Left lung (tissue), 10 donors: ENCODE results near the gene ACKR3. TPM values are rescaled to one million over a fixed set of nuclear protein-coding genes. Genes with fewer than 3 reads are reported as not detected.

Experiments used
- ATAC-seq: fragments of 200-7000 bp; cut with Tn5 transposase; one replicate; pipeline ENCODE4 v1.9.1; 2020; ENCODE audit warnings: moderate library complexity
- DNase-seq, 4 donors: peaks; one replicate each; pipeline ENCODE4 v3.0.0-alpha.2; 2013 to 2020
- H3K27ac ChIP-seq, 2 donors: fragments of 200-600 bp; sonication (generic) in 1 of 2; one replicate each; pipeline versions ENCODE4 v1.5.0 to v1.8.0; 2020 to 2021
- H3K27me3 ChIP-seq, 2 donors: fragments of 200-600 bp; sonication (generic) in 1 of 2; one replicate each; pipeline versions ENCODE4 v1.5.0 to v1.8.0; 2020 to 2021
- H3K36me3 ChIP-seq, 2 donors: fragments of 200-600 bp; sonication (generic) in 1 of 2; one replicate each; pipeline versions ENCODE4 v1.5.0 to v1.8.0; 2020 to 2021
- H3K4me1 ChIP-seq, 2 donors: fragments of 200-600 bp; one replicate each; pipeline ENCODE4 v1.8.0; 2021
- H3K4me3 ChIP-seq, 2 donors: fragments of 200-600 bp; sonication (generic) in 1 of 2; one replicate each; pipeline versions ENCODE4 v1.5.0 to v1.8.0; 2020 to 2021; ENCODE audit warnings: mild to moderate bottlenecking in 1 of 2
- H3K9me3 ChIP-seq, 2 donors: fragments of 200-600 bp; sonication (generic) in 1 of 2; one replicate each; pipeline versions ENCODE4 v1.5.0 to v1.8.0; 2020 to 2021
- CTCF ChIP-seq, 2 donors: fragments of 200-600 bp; sonication (generic) in 1 of 2; IDR thresholded peaks; one replicate each; pipeline versions ENCODE4 v1.5.0 to v1.8.0; 2021; ENCODE audit warnings: antibody characterized with exemption in 2 of 2
- intact Hi-C, 2 donors: fragments of 100-400 bp; cut with DNase I; formaldehyde crosslinking; loops; one replicate each; pipeline versions ENCODE4 v1.11.2 to v1.14.2; 2022
- polyA plus RNA-seq, 6 donors: library from polyadenylated mRNA; unstranded; fragments of 120-200 nt; gene quantifications; one replicate each; pipeline ENCODE4 v1.2.1, GENCODE V29; 2013; ENCODE audit not compliant: insufficient read length in 6 of 6
- total RNA-seq, 2 donors: library from RNA; stranded (reverse); fragmentation: NEBNext Ultra II Directional; extraction: Animal tissue kit (Norgen Biotek cat#: 25700); gene quantifications; one replicate each; pipeline ENCODE4 v1.2.1, GENCODE V29; 2021
- donor health status: DM: no; HTN: yes; CAD: no.
- donor health status: DM: no; HTN: no; CAD: no.

Gene ACKR3
- total and polyA plus RNA-seq, 8 donors = 9.9 to 49.3 (median 33.3) TPM

- no peaks in the 10 kb centered on the region for H3K36me3 ChIP-seq
- DNase-seq = no peak
- H3K27ac ChIP-seq = no peak overlapping the region
- peaks cover 0 to 22% of the 10 kb centered on the region in 2 donors for H3K4me1 ChIP-seq
- no peaks in the 10 kb centered on the region for H3K9me3 ChIP-seq
- ATAC-seq = no peak
- TF ChIP-seq CTCF (IDR thresholded peaks at IDR 0.05) = no peak
- no peak overlapping the region for H3K4me3 ChIP-seq
- H3K27me3 ChIP-seq = no peaks in the 10 kb centered on the region
- intact Hi-C loops = no loop called here
Measured at GRCh38 chr2:236547725-236548124, 21.9 kb upstream of the ACKR3 start.

- peaks cover 0 to 22% of the 10 kb centered on the region in 2 donors for H3K4me1 ChIP-seq
- no peak overlapping the region for H3K4me3 ChIP-seq
- no peak overlapping the region for H3K27ac ChIP-seq
- no peaks in the 10 kb centered on the region for H3K36me3 ChIP-seq
- no peak for TF ChIP-seq CTCF (IDR thresholded peaks at IDR 0.05)
- no peaks in the 10 kb centered on the region for H3K27me3 ChIP-seq
- DNase-seq = no peak
- no peaks in the 10 kb centered on the region for H3K9me3 ChIP-seq
- intact Hi-C loops = no loop called here
- no peak for ATAC-seq
Measured at GRCh38 chr2:236548179-236548921, 21.3 kb upstream of the ACKR3 start.

GRCh38 chr2:236549165-236549564 is 20.5 kb upstream of the ACKR3 start:
- Histone ChIP-seq H3K4me1 (peaks cover 0 to 22% of the 10 kb centered on the region in 2 donors), H3K27me3 (no peaks in the 10 kb centered on the region), H3K36me3 (no peaks in the 10 kb centered on the region), H3K4me3 (no peak overlapping the region), H3K27ac (no peak overlapping the region), H3K9me3 (no peaks in the 10 kb centered on the region)
- DNase-seq (no peak), ATAC-seq (no peak)
- TF ChIP-seq CTCF (IDR thresholded peaks at IDR 0.05) = no peak
- intact Hi-C loops = no loop called here

GRCh38 chr2:236550290-236550689 is 19.3 kb upstream of the ACKR3 start:
- no peak for TF ChIP-seq CTCF (IDR thresholded peaks at IDR 0.05)
- DNase-seq (no peak), ATAC-seq (no peak)
- no peak overlapping the region for H3K27ac ChIP-seq
- intact Hi-C loops = no loop called here
- H3K27me3 ChIP-seq = no peaks in the 10 kb centered on the region
- H3K36me3 ChIP-seq = no peaks in the 10 kb centered on the region
- H3K9me3 ChIP-seq = peaks cover 0 to 3% of the 10 kb centered on the region in 2 donors
- no peak overlapping the region for H3K4me3 ChIP-seq
- peaks cover 0 to 19% of the 10 kb centered on the region in 2 donors for H3K4me1 ChIP-seq

GRCh38 chr2:236550701-236551465 is 18.7 kb upstream of the ACKR3 start:
- DNase-seq = no peak
- H3K27me3 ChIP-seq = no peaks in the 10 kb centered on the region
- peaks cover 0 to 3% of the 10 kb centered on the region in 2 donors for H3K9me3 ChIP-seq
- TF ChIP-seq CTCF (IDR thresholded peaks at IDR 0.05) = no peak
- intact Hi-C loops = no loop called here
- H3K27ac ChIP-seq = no peak overlapping the region
- no peak overlapping the region for H3K4me3 ChIP-seq
- no peak for ATAC-seq
- H3K4me1 ChIP-seq = peaks cover 0 to 13% of the 10 kb centered on the region in 2 donors
- H3K36me3 ChIP-seq = no peaks in the 10 kb centered on the region
